NCI-H345 treated with DMSO at 0.1 percent for 48 hours (cell line): ENCODE data around the gene GMEB2.
"Not testable (repeated sequence)": the region's sequence is repeated elsewhere in the genome, so short reads cannot be mapped to it uniquely, and the experiment has no call there.

Source experiments
- DNase-seq: peaks from one replicate; lab custom pipeline; 2025; ENCODE audit not compliant: unreplicated experiment; lab: John Stamatoyannopoulos, UW

The GMEB2 gene

DNA sequence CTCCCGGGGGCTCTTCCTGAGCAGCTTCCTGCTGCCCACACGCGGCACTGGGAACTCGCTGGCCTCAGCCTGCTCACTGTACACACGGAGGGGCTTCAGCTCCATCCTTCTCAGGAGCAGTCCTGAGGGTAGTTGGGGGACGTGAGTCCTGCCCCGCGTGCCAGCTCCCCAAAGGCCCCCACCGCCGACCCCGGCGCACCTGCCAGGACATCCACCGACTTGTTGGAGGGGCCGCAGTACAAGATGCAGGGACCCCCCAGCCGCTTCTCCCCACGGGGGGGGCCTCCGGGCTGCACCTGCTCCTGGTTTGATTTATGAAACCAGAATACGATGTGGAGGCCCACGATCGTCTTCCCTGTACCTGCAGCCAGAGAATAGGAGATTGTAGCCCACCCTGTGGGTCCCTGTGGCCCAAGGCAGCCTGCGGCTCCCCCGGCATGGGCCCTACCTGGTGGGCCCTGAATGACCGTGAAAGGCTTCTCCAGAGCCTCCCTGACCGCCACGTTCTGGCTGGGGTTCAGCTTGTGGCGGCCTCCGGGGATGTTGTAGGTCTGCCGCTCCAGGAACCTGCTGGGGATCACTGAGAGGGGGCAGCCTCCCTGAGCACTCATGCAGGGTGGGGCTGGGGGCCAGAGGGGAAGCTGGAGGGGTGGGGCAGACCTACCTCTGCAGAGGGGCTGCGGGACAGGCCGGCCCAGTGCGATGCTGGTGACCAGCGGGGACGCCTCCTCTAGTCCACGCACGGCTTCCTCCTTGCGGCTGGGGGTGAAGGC is 65.1 kb downstream of the GMEB2 start:
- no peak for DNase-seq

DNA sequence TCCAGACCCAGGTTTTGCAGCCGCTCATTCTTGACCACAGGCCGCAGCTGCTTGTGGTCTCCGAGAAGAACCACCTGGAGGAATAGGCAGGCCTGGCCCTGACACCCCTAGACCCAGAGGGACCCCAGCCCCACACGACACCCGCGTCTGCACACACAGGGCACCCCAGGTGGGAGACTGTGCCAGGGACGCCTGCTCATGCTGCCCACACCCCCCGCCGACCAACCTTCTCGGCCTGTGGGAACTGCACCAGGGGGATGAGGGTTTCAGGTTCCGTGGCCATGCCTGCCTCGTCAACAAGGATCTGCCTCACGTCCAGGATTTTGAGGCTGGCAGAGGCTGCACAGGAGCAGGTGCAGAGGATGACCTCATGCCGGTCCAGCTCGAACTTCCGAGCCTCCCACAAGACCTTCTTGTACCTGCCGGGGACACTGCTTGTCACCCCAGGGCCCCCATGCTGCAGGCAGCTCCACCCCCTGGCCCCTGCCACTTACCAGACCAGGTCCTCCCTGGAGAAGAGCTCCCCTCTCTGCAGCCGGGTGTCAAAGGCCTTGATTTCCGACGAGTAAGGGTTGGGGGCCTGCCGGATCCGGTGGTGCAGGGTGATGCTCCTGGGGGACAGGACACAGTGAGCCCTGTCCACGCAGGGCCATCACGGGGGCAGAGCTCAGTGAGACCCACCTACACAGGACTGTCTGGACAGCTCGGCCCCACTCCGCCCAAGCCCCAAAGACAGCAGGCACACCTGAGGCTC is 65.9 kb downstream of the GMEB2 start:
- DNase-seq = no peak

GRCh38 chr20:63560333-63560805 is 66.5 kb downstream of the GMEB2 start:
- DNase-seq = no peak

- not testable (repeated sequence) for DNase-seq
Observed at GRCh38 chr20:63559485-63560332, 67.2 kb downstream of the GMEB2 start.

- no peak for DNase-seq
Observed at GRCh38 chr20:63558804-63559484, 68.0 kb downstream of the GMEB2 start.

- no peak for DNase-seq
Observed at GRCh38 chr20:63557481-63557891, 69.4 kb downstream of the GMEB2 start.

DNA sequence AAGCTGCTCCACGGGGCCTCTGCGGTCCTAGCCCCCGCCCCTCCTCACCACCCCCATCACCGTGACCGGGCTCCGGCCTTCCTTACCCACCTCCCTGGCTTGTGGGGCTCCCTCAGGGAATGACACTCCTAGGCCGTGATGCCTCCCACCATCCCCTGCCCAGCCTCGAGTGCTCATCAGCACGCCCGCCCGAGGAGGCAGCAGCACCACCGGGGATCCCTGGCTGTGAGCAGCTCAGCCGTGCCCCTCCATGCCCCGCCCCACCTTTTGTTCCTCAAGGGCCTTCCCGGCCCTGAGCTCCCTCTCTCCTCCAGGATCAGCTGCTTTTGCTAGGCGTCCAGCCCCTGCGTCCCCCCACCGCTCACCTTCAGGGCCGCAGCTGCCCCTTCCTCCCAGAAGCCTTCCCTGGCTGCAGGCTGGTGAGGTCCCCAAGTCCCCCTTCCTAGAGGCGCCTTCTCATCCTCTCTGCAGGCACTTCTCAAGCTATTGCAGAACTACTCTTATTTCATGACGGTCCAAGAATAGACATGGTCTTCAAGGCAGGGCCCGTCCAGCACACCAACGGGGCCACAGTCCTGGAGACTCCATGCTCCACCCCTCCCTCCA is 69.9 kb downstream of the GMEB2 start:
- peak; percentile 47 for DNase-seq

DNA sequence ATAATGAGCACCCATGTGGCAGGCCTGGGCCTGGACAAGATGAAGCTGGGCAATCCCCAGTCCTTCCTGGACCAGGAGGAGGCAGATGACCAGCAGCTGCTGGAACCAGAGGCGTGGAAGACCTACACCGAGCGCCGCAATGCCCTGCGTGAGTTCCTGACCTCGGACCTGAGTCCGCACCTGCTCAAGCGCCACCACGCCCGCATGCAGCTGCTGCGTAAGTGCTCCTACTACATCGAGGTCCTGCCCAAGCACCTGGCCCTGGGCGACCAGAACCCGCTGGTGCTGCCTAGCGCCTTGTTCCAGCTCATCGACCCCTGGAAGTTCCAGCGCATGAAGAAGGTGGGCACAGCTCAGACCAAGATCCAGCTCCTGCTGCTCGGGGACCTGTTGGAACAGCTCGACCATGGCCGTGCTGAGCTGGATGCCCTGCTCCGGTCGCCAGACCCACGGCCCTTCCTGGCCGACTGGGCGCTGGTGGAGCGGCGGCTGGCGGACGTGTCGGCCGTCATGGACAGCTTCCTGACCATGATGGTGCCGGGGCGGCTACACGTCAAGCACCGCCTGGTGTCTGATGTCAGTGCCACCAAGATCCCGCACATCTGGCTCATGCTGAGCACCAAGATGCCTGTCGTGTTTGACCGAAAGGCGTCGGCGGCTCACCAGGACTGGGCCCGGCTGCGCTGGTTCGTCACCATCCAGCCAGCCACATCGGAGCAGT is 71.1 kb downstream of the GMEB2 start:
- DNase-seq = no peak

GRCh38 chr20:63554361-63555278 is 72.3 kb downstream of the GMEB2 start:
- DNase-seq = no peak

DNA sequence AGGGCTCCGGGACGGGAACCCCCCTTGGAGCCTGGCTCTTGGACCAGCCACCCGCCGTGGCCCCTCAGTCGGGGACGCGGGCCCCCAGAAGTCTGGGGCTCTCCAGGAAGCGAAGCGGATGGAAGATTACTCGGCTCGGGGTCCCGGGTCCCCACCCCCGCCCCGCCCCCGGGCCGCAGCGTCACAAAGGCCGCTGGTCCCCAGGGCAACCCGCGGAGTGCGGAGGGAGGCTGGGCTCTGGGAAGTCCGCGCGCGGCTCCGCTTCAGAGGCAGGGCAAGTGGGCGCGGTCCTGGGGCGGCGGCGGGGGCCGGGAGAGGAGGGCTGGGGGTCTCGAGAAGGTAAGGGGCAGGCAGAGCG is 73.0 kb downstream of the GMEB2 start, which contains the start of gene FNDC11:
TSS of gene FNDC11 (plus strand) at position 227 of the 358 bp plus-strand sequence. CDS start 1,505 bp downstream, outside the sequence.
- no peak for DNase-seq

- peak; percentile 56 for DNase-seq
Observed at GRCh38 chr20:63553251-63553932, 73.5 kb downstream of the GMEB2 start.

DNA sequence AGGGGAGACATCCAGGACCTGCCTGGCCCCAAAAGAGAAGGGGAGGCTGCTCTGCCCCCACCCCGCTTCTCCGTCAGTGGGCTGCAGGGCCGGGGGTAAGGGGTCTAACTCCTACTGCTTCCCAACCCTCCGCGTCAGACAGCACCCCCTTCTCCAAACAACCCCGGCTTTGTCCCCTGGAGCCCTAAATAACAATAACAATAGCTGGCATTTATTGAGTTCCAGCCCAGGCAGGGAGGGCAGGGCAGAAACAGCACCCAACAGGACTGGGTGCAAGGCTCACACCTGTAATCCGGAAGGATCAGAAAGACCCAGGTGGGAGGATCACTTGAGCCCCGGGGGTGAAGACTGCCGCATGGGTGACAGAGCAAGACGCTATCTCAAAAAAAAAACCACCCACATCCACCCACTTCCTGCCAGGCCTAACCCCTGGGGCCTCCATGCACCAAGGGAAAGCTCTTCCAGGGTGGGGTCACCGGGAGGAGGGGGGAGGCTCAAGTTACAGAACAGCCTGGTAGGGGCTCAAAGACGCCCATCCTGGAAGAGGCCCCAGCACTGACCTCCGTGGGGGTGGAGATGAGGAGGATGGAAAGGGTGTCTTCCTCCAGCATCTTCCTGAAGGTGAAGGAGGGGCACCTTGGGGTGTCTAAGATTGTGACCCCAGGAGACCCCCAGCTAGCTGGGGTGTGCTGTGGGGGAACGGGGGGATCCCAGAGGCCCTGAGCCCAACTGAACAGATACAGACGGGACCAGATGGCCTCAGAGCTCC is 74.2 kb downstream of the GMEB2 start:
- no peak for DNase-seq

DNA sequence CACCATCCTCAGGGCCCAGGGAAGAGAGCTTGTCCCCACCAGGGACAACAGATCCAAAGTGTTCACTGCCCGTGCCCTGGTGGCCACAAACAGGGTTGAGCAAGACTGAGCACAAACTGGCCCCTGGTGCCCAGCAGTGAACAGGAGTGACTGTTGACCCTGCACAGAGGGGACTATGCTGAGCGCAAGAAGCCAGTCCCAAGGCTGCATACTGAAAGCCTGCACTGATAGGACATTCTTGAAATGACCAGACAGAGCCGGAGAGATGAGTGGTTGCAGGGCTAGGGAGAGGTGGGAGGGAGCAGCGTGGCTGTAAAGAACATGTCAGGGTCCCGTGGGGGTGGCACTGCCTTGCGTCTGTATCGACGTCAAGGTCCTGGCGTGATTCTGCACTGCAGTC is 75.8 kb downstream of the GMEB2 start:
- no peak for DNase-seq

DNA sequence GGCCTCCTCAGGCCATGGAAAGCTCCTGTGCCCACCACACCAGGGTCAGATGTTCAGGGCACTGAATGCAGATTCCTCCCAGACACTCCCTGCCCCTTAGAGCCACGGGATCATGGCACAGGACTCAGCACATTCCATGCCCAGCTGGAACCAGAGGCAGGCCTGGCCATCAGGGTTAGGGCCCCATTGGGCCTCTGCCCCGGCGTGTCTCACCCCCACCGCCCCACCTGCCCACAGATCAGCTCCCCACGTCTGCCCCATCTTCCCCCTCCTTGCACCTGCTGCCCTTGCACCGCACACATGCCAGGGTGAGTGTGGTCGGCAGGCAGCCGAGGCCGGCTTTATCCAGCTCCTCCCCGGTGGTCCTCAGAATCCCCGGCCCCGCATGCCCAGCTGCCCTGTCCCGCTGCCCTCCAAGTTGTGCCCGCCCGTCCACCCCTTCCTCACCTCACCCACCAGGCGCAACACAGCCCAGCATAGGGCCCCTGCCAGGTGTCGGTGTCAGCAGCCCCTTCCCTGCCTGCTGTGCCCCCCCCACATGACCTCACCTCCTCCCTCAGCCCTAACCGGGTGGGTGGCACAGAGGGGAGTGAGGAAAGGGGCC is 77.1 kb downstream of the GMEB2 start:
- DNase-seq = no peak

GRCh38 chr20:63549019-63549418 is 77.9 kb downstream of the GMEB2 start:
- no peak for DNase-seq

- no peak for DNase-seq
Observed at GRCh38 chr20:63548542-63548941, 78.4 kb downstream of the GMEB2 start.
